ENCODE results near the gene LANCL2.

LANCL2 gene

GRCh38 chr7:55448526-55448925 lies 83.4 kb downstream of the LANCL2 start:
- TF ChIP-seq GATA3 (IDR thresholded peaks at IDR 0.05; ENCODE audit: low read depth, low read length) (no peak), GATA2 (IDR thresholded peaks at IDR 0.05; ENCODE audit: low read depth, low read length) (no peak)

DNA sequence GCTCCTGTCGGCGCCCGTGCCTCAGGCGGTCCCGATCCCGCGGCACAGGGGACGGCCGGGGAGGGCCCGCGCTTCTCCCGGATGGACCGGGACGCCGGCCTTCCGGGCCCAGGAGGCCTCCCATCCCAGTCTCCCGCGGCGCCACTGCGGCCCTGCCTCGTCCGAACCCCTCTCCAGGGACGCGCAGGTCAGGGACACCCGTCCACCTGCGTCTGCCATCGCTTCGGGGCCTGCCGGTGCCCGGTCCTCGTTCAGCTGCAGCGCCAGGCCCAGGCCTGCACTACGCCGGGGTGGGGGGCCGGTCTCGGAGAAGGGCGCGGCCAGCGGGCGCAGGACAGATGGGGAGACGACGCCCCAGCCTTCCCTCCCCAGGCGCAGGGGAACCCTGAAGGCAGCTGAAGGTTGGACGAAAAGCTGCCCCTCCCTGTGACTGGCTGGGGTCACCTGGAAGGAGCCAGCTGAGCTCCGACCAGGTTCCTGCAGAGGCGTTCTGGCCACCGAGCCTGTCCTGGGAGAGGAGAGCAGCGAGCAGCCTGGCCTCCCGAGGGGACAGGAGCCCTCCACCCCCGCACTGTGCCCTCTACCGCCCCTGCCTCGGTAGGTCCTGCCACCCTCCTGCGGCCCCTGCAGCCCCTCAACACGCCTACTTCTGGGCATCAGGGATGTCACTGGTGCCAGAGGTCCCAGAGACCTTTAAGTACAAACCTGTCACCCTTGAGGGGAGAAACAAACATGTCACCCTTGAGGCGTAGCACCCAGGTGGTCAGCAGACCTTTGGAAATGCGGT lies 84.3 kb downstream of the LANCL2 start:
- TF ChIP-seq GATA3 (IDR thresholded peaks at IDR 0.05; ENCODE audit: low read depth, low read length) (no peak), GATA2 (IDR thresholded peaks at IDR 0.05; ENCODE audit: low read depth, low read length) (no peak)

DNA sequence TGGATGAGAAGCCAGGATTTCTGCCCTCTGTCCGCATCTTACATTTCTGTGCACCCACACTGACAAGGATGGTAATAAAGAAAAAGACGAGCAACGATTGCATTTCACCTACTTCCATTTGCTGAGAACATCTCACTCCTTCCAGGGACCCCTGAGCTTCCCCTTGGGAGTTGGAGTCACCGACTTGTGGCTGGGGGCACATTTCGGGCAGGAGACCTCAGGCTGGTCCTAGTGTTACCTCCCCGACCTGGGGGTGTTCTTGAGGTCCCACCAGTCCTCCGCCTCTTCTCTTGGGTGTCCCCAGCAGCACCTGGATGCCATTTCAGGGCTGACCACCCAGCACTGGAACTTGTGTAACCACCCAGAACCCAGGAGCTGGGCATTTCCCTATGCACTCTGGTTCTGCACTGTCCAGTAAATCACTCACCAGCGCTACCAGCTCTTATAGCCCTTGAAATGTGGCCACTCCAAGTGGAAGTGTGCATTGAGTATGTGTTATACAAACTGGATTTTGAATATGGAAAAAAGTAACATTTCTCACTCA lies 84.9 kb downstream of the LANCL2 start:
- no peak for TF ChIP-seq GATA3 (IDR thresholded peaks at IDR 0.05; ENCODE audit: low read depth, low read length)
- no peak for TF ChIP-seq GATA2 (IDR thresholded peaks at IDR 0.05; ENCODE audit: low read depth, low read length)

GRCh38 chr7:55452971-55453370 lies 87.8 kb downstream of the LANCL2 start:
- TF ChIP-seq GATA2 (IDR thresholded peaks at IDR 0.05; ENCODE audit: low read depth, low read length) (no peak), GATA3 (IDR thresholded peaks at IDR 0.05; ENCODE audit: low read depth, low read length) (no peak)

DNA sequence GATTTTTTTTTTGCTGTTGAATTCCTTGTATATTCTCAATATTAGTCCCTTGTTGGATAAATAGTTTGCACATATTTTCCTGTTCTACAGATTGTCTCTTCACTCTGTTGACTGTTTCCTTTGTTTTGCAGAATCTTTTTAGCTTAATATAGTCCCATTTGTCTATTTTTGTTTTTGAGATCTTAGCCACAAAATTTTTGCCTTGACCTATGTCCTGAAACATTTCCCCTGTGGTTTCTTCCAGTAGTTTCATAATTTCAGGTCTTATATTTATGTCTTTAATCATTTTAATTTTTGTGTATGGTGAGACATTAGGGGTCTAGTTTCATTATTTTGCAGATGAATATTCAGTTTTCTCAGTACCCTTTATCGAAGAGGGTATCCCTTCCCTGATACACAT lies 92.7 kb downstream of the LANCL2 start:
- no peak for TF ChIP-seq GATA3 (IDR thresholded peaks at IDR 0.05; ENCODE audit: low read depth, low read length)
- TF ChIP-seq GATA2 (IDR thresholded peaks at IDR 0.05; ENCODE audit: low read depth, low read length) = no peak

DNA sequence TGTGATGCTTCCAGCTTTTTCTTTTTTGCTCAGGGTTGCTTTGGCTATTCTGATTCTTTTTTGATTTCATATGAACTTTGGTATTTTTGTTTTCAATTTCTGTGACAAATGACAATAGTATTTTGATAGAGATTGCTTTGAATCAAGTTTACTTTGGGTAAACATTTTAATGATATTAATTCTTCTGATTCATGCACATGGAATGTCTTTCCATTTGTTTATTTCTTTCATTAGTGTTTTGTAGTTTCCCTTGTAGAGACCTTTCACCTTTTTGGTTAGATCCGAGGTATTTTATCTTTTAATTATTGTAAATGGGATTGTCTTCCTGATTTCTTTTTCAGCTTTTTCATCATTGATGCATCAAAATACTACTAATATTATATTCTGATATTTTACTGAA lies 93.2 kb downstream of the LANCL2 start:
- no peak for TF ChIP-seq GATA2 (IDR thresholded peaks at IDR 0.05; ENCODE audit: low read depth, low read length)

- TF ChIP-seq GATA3 (IDR thresholded peaks at IDR 0.05; ENCODE audit: low read depth, low read length) = no peak
- TF ChIP-seq GATA2 (IDR thresholded peaks at IDR 0.05; ENCODE audit: low read depth, low read length) = no peak
These were observed 98.6 kb downstream of the LANCL2 start for GRCh38 chr7:55463686-55464262.

- TF ChIP-seq GATA3 (IDR thresholded peaks at IDR 0.05; ENCODE audit: low read depth, low read length) (no peak), GATA2 (IDR thresholded peaks at IDR 0.05; ENCODE audit: low read depth, low read length) (no peak)
These were observed 99.3 kb downstream of the LANCL2 start for GRCh38 chr7:55464422-55464821.

- no peak for TF ChIP-seq GATA3 (IDR thresholded peaks at IDR 0.05; ENCODE audit: low read depth, low read length)
- TF ChIP-seq GATA2 (IDR thresholded peaks at IDR 0.05; ENCODE audit: low read depth, low read length) = no peak
These were observed 100.6 kb downstream of the LANCL2 start for GRCh38 chr7:55465691-55466090.

GRCh38 chr7:55467047-55467593 lies 102.0 kb downstream of the LANCL2 start:
- no peak for TF ChIP-seq GATA2 (IDR thresholded peaks at IDR 0.05; ENCODE audit: low read depth, low read length)
- no peak for TF ChIP-seq GATA3 (IDR thresholded peaks at IDR 0.05; ENCODE audit: low read depth, low read length)

DNA sequence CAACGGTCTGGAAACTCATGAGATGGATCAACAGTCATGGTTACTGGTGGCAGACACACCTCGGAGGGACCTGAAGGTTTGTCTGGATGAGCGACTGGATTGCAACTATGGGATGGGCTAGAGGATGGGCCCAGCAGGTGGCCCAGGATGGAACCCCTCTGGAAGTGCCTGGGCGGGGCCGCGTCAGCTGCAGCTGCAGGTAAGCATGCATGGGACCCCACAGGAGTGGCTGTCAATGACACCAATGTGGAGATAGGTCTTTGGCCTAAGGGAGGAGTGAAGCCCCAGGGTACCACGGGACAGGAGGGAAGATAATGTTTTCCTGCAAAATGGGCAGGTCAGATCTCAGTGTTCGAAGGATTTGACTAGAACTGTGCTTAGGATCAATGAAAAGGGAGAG lies 103.4 kb downstream of the LANCL2 start:
- no peak for TF ChIP-seq GATA2 (IDR thresholded peaks at IDR 0.05; ENCODE audit: low read depth, low read length)

GRCh38 chr7:55469271-55469681 lies 104.1 kb downstream of the LANCL2 start:
- no peak for TF ChIP-seq GATA3 (IDR thresholded peaks at IDR 0.05; ENCODE audit: low read depth, low read length)
- TF ChIP-seq GATA2 (IDR thresholded peaks at IDR 0.05; ENCODE audit: low read depth, low read length) = no peak

- TF ChIP-seq GATA2 (IDR thresholded peaks at IDR 0.05; ENCODE audit: low read depth, low read length) (no peak), GATA3 (IDR thresholded peaks at IDR 0.05; ENCODE audit: low read depth, low read length) (no peak)
These were observed 104.6 kb downstream of the LANCL2 start for GRCh38 chr7:55469721-55470120.

DNA sequence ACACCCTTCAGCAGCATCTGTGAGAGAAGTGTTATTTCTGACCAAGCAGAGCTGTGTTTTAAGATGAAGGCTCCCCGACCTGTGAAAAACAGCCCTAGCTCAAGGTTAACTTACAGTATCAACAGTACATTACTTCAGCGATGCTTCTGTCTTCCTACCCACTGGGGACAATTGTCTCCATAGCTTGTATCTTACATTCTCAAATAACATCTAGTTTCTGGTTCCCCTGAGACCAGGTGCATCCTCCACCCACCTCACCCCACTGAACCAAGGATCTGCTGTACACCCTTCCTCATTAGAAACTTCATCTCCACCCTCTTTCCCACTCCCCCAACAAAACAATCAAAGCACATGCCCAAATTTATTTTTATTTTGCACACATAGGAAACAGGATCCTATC lies 105.1 kb downstream of the LANCL2 start:
- no peak for TF ChIP-seq GATA2 (IDR thresholded peaks at IDR 0.05; ENCODE audit: low read depth, low read length)
- no peak for TF ChIP-seq GATA3 (IDR thresholded peaks at IDR 0.05; ENCODE audit: low read depth, low read length)

Measured in SH-SY5Y (cell line).